ENCODE results near the gene SOX3.

SOX3 gene

GRCh38 chrX:140495739-140496138, 9.1 kb downstream of the SOX3 start:
- peaks cover 16% of the 10 kb centered on the region for H3K4me1 ChIP-seq (ENCODE audit: control insufficient read depth, insufficient read depth, low read length)
- no peaks in the 10 kb centered on the region for H3K9me3 ChIP-seq (ENCODE audit: control insufficient read depth, insufficient read depth, low read length)
- H3K4me3 ChIP-seq (ENCODE audit: low read depth, low read length), result no peak overlapping the region
- no peak overlapping the region for H3K9ac ChIP-seq (ENCODE audit: low read depth, low read length)
- no peaks in the 10 kb centered on the region for H3K36me3 ChIP-seq (ENCODE audit: control insufficient read depth, insufficient read depth, low read length)
- H3K27ac ChIP-seq (ENCODE audit: low read depth, low read length), result no peak overlapping the region
- H3K27me3 ChIP-seq (ENCODE audit: control insufficient read depth, insufficient read depth, low read length), result peaks cover 32% of the 10 kb centered on the region

- no peaks in the 10 kb centered on the region for H3K36me3 ChIP-seq (ENCODE audit: control insufficient read depth, insufficient read depth, low read length)
- H3K27ac ChIP-seq (ENCODE audit: low read depth, low read length), result no peak overlapping the region
- H3K4me3 ChIP-seq (ENCODE audit: low read depth, low read length), result no peak overlapping the region
- H3K9ac ChIP-seq (ENCODE audit: low read depth, low read length), result no peak overlapping the region
- H3K9me3 ChIP-seq (ENCODE audit: control insufficient read depth, insufficient read depth, low read length), result no peaks in the 10 kb centered on the region
- peaks cover 3% of the 10 kb centered on the region; the same call in 1 of the 2 replicates for H3K27me3 ChIP-seq (ENCODE audit: control insufficient read depth, insufficient read depth, low read length)
- no peaks in the 10 kb centered on the region for H3K4me1 ChIP-seq (ENCODE audit: control insufficient read depth, insufficient read depth, low read length)
Observed at GRCh38 chrX:140492066-140492994, 12.5 kb downstream of the SOX3 start.

GRCh38 chrX:140480765-140481164, 24.1 kb downstream of the SOX3 start:
- Histone ChIP-seq H3K27me3 (ENCODE audit: control insufficient read depth, insufficient read depth, low read length) (no peaks in the 10 kb centered on the region), H3K36me3 (ENCODE audit: control insufficient read depth, insufficient read depth, low read length) (no peaks in the 10 kb centered on the region), H3K9me3 (ENCODE audit: control insufficient read depth, insufficient read depth, low read length) (peaks cover 12% of the 10 kb centered on the region; the same call in 1 of the 2 replicates), H3K27ac (ENCODE audit: low read depth, low read length) (no peak overlapping the region), H3K4me1 (ENCODE audit: control insufficient read depth, insufficient read depth, low read length) (peaks cover 7% of the 10 kb centered on the region), H3K4me3 (ENCODE audit: low read depth, low read length) (no peak overlapping the region), H3K9ac (ENCODE audit: low read depth, low read length) (no peak overlapping the region)

GRCh38 chrX:140477987-140478386, 26.9 kb downstream of the SOX3 start:
- Histone ChIP-seq H3K4me1 (ENCODE audit: control insufficient read depth, insufficient read depth, low read length) (peaks cover 7% of the 10 kb centered on the region), H3K9ac (ENCODE audit: low read depth, low read length) (no peak overlapping the region), H3K36me3 (ENCODE audit: control insufficient read depth, insufficient read depth, low read length) (no peaks in the 10 kb centered on the region), H3K27me3 (ENCODE audit: control insufficient read depth, insufficient read depth, low read length) (no peaks in the 10 kb centered on the region), H3K4me3 (ENCODE audit: low read depth, low read length) (no peak overlapping the region), H3K9me3 (ENCODE audit: control insufficient read depth, insufficient read depth, low read length) (peaks cover 32% of the 10 kb centered on the region), H3K27ac (ENCODE audit: low read depth, low read length) (no peak overlapping the region)

GRCh38 chrX:140475025-140475424, 29.8 kb downstream of the SOX3 start:
- no peak overlapping the region for H3K4me3 ChIP-seq (ENCODE audit: low read depth, low read length)
- no peak overlapping the region for H3K9ac ChIP-seq (ENCODE audit: low read depth, low read length)
- H3K27me3 ChIP-seq (ENCODE audit: control insufficient read depth, insufficient read depth, low read length), result no peaks in the 10 kb centered on the region
- no peaks in the 10 kb centered on the region for H3K36me3 ChIP-seq (ENCODE audit: control insufficient read depth, insufficient read depth, low read length)
- H3K4me1 ChIP-seq (ENCODE audit: control insufficient read depth, insufficient read depth, low read length), result peaks cover 7% of the 10 kb centered on the region
- H3K27ac ChIP-seq (ENCODE audit: low read depth, low read length), result no peak overlapping the region
- H3K9me3 ChIP-seq (ENCODE audit: control insufficient read depth, insufficient read depth, low read length), result peaks cover 32% of the 10 kb centered on the region

- H3K36me3 ChIP-seq (ENCODE audit: control insufficient read depth, insufficient read depth, low read length), result no peaks in the 10 kb centered on the region
- H3K9ac ChIP-seq (ENCODE audit: low read depth, low read length), result no peak overlapping the region
- no peaks in the 10 kb centered on the region for H3K27me3 ChIP-seq (ENCODE audit: control insufficient read depth, insufficient read depth, low read length)
- H3K4me3 ChIP-seq (ENCODE audit: low read depth, low read length), result no peak overlapping the region
- H3K4me1 ChIP-seq (ENCODE audit: control insufficient read depth, insufficient read depth, low read length), result no peaks in the 10 kb centered on the region
- no peak overlapping the region for H3K27ac ChIP-seq (ENCODE audit: low read depth, low read length)
- H3K9me3 ChIP-seq (ENCODE audit: control insufficient read depth, insufficient read depth, low read length), result no peaks in the 10 kb centered on the region
Observed at GRCh38 chrX:140467211-140467610, 37.7 kb downstream of the SOX3 start.

Data from HUES48 (cell line).